SKM-1 (cell line): Measurements from ENCODE around the gene MPRIP.

Experiments used
- DNase-seq: peaks from one replicate; lab custom pipeline; 2025; ENCODE audit not compliant: unreplicated experiment; lab: John Stamatoyannopoulos, UW

The MPRIP gene

GRCh38 chr17:17084941-17085340 is 42.7 kb downstream of the MPRIP start:
- DNase-seq: no peak

- no peak for DNase-seq
These were observed 44.3 kb downstream of the MPRIP start for GRCh38 chr17:17086585-17086984.

- no peak for DNase-seq
These were observed 45.3 kb downstream of the MPRIP start for GRCh38 chr17:17087424-17088015.

GRCh38 chr17:17088086-17088485 is 45.8 kb downstream of the MPRIP start:
- no peak for DNase-seq

GRCh38 chr17:17088541-17089525 is 46.6 kb downstream of the MPRIP start:
- no peak for DNase-seq

- no peak for DNase-seq
These were observed 47.8 kb downstream of the MPRIP start for GRCh38 chr17:17089796-17090641.

GRCh38 chr17:17090642-17091103 is 48.4 kb downstream of the MPRIP start:
- DNase-seq: no peak

- DNase-seq: no peak
These were observed 49.0 kb downstream of the MPRIP start for GRCh38 chr17:17091276-17091675.

- no peak for DNase-seq
These were observed 49.8 kb downstream of the MPRIP start for GRCh38 chr17:17091856-17092756.

- DNase-seq: no peak
These were observed 51.5 kb downstream of the MPRIP start for GRCh38 chr17:17093764-17094163.

GRCh38 chr17:17096438-17097178 is 54.4 kb downstream of the MPRIP start:
- DNase-seq: no peak

- DNase-seq: no peak
These were observed 55.6 kb downstream of the MPRIP start for GRCh38 chr17:17097763-17098345.

GRCh38 chr17:17098551-17099179 is 56.4 kb downstream of the MPRIP start:
- no peak for DNase-seq

GRCh38 chr17:17102176-17102575 is 59.9 kb downstream of the MPRIP start:
- no peak for DNase-seq

- DNase-seq: no peak
These were observed 60.9 kb downstream of the MPRIP start for GRCh38 chr17:17103160-17103559.

GRCh38 chr17:17104036-17104435 is 61.8 kb downstream of the MPRIP start:
- DNase-seq: no peak

- no peak for DNase-seq
These were observed 62.2 kb downstream of the MPRIP start for GRCh38 chr17:17104494-17104893.

GRCh38 chr17:17105976-17106375 is 63.7 kb downstream of the MPRIP start:
- DNase-seq: no peak

GRCh38 chr17:17106756-17107155 is 64.5 kb downstream of the MPRIP start:
- DNase-seq: no peak
